ENCODE results near the gene SPEF1.

SPEF1 gene

DNA sequence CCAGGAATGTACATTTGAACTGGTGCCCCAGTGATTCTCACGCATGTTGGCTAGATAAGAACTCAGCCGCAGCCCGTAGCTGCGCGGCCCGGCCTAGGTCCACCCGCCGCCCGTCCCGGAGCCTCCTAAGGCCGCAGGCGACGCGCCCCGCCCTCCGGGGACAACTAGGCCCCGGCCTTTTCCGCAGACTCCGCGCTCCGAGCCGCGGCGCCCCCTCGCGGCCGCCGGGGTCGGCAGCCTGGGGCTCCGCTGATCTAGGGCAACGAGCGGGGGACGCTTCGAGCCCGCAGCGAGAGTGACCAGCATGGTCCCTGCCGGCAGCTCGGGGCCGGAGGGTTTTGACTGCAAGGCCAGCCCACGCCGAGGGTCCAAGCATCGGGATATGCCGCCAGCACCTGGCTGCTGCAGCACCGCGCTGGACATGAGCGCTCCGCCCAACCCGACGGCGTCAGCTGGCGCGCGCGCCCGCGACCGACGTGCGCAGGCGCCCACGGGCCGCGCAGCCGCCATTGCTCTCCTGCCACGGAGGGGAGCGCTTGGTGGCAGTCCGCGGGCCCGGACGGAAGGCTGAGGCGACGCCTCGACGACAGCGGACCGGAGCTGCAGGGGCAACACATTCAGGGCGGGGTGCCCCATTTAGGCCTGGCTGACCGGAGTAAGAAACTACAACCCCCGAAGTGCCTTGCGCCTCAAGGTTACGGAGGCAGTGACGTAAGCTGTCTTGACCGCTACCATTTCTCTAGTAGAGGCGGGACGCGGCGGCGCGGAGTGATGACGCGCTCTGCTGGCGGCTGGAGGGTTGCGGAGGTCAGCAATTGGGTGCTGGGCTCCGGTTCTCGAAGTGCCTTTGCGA, 39.0 kb upstream of the SPEF1 start, which contains the start of gene AP5S1:
TSS of gene AP5S1 (plus strand) at position 500 of the 853 bp plus-strand sequence. CDS start 1,571 bp downstream, outside the sequence.
- Histone ChIP-seq H3K79me1 (replicated peaks; ENCODE audit: low read length, poor library complexity, severe bottlenecking) (peaks cover 20% of the 10 kb centered on the region), H3K4me3 (ENCODE audit: insufficient read depth in 1 of 2, low read depth in 1 of 2, low read length in 2 of 2) (peak within 1 kb of the TSS; percentile 94 to 95), H4K8ac (ENCODE audit: low read length) (peak within 1 kb of the TSS; percentile 100), H3K4me2 (ENCODE audit: low read length, poor library complexity, severe bottlenecking) (peak within 1 kb of the TSS; percentile 79), H3K18ac (ENCODE audit: low read depth in 1 of 2, low read length in 2 of 2) (peak within 1 kb of the TSS; percentile 99 to 100), H3K23ac (ENCODE audit: low read length in 2 of 2) (peak within 1 kb of the TSS; percentile 64 to 90), H2AK5ac (ENCODE audit: low read length, severe bottlenecking) (peak within 1 kb of the TSS; percentile 82), H4K91ac (ENCODE audit: low read length) (peak within 1 kb of the TSS; percentile 100), H2BK12ac (ENCODE audit: low read length in 2 of 2) (peak within 1 kb of the TSS; percentile 6 to 83), H3K9ac (ENCODE audit: low read length) (peak within 1 kb of the TSS; percentile 97), H3K27me3 (ENCODE audit: control insufficient read depth in 1 of 2, insufficient read depth in 1 of 2, low read length in 2 of 2) (no peaks in the 10 kb centered on the region), H3K14ac (ENCODE audit: low read length in 2 of 2) (peak within 1 kb of the TSS; percentile 18 to 94), H3K4ac (ENCODE audit: low read depth in 1 of 2, low read length in 2 of 2) (peak within 1 kb of the TSS; percentile 99 to 100), H2BK120ac (ENCODE audit: low read depth, low read length) (peak within 1 kb of the TSS; percentile 97), H2AFZ (ENCODE audit: low read depth, low read length) (peak within 1 kb of the TSS; percentile 85), H3K4me1 (ENCODE audit: control insufficient read depth, insufficient read depth, low read depth, low read length) (peaks cover 19% of the 10 kb centered on the region), H3K36me3 (ENCODE audit: control insufficient read depth in 1 of 2, insufficient read depth in 2 of 2, low read depth in 1 of 2, low read length in 2 of 2) (peaks cover 34 to 36% of the 10 kb centered on the region in 2 experiments), H3K9me3 (ENCODE audit: control insufficient read depth, low read length) (no peaks in the 10 kb centered on the region), H2BK5ac (ENCODE audit: low read depth, low read length, poor library complexity, severe bottlenecking) (peak within 1 kb of the TSS; percentile 93), H3K27ac (ENCODE audit: low read length, poor library complexity, severe bottlenecking) (peak within 1 kb of the TSS; percentile 95), H2BK15ac (ENCODE audit: low read depth, poor library complexity, severe bottlenecking) (peak within 1 kb of the TSS; percentile 100)
- under 1% methylated on average over 82 of the region's 96 CpGs for WGBS
- DNase-seq, result peak; percentile 97

DNA sequence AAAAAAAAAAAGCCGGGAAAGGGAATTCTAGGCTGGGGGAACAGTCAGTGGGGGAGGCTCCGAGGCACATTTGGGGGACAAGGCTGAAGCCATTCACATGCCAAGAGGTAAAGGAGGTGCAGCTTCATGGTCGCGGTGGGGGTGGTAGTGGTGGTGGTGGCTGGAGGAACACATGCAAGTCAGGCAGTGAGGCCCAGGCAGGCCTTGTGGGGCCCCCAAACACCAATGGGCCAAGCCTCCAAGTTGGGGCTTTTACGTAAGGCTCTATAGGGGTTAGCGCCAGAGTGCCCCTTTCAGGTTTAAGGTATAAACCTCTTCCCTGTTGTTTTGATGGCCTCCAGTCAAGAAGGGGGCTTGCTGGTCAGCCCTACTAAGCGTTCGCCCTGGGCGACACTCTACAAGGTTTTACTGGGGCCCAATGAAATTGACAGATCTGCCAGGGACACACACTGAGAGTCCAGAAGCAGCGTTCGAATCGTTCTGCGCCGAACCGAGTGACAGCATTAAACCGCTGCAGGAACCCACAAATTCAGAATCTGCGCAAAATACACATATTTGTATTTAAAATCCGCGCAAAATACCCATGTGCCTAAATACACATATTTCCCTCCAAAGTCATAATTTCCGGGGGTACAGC, 38.3 kb upstream of the SPEF1 start:
- H3K4me2 ChIP-seq (ENCODE audit: low read length, poor library complexity, severe bottlenecking), result peak overlapping the region; percentile 79
- peak overlapping the region; percentile 89 for H3K27ac ChIP-seq (ENCODE audit: low read length, poor library complexity, severe bottlenecking)
- H2BK12ac ChIP-seq (ENCODE audit: low read length in 2 of 2), result peak overlapping the region; percentile 6 to 83
- peak overlapping the region; percentile 100 for H4K8ac ChIP-seq (ENCODE audit: low read length)
- peaks cover 19% of the 10 kb centered on the region for H3K4me1 ChIP-seq (ENCODE audit: control insufficient read depth, insufficient read depth, low read depth, low read length)
- H4K91ac ChIP-seq (ENCODE audit: low read length), result peak overlapping the region; percentile 79
- peak overlapping the region; percentile 97 for H3K9ac ChIP-seq (ENCODE audit: low read length)
- H3K9me3 ChIP-seq (ENCODE audit: control insufficient read depth, low read length), result no peaks in the 10 kb centered on the region
- H3K4ac ChIP-seq (ENCODE audit: low read depth in 1 of 2, low read length in 2 of 2), result peak overlapping the region; percentile 67 to 80
- DNase-seq, result no peak
- WGBS, result 85% methylated on average over 20 of the region's 20 CpGs
- no peak overlapping the region for H3K23ac ChIP-seq (ENCODE audit: low read length in 2 of 2)
- peak overlapping the region; percentile 29 for H2BK120ac ChIP-seq (ENCODE audit: low read depth, low read length)
- no peak overlapping the region for H2AFZ ChIP-seq (ENCODE audit: low read depth, low read length)
- peak overlapping the region; percentile 41 to 100 for H3K18ac ChIP-seq (ENCODE audit: low read depth in 1 of 2, low read length in 2 of 2)
- peak overlapping the region; percentile 3 for H2AK5ac ChIP-seq (ENCODE audit: low read length, severe bottlenecking)
- H3K4me3 ChIP-seq (ENCODE audit: insufficient read depth in 1 of 2, low read depth in 1 of 2, low read length in 2 of 2), result peak overlapping the region; percentile 94 to 95
- peaks cover 27 to 28% of the 10 kb centered on the region in 2 experiments for H3K36me3 ChIP-seq (ENCODE audit: control insufficient read depth in 1 of 2, insufficient read depth in 2 of 2, low read depth in 1 of 2, low read length in 2 of 2)
- peak overlapping the region in 1 of 2 experiments; percentile 18 for H3K14ac ChIP-seq (ENCODE audit: low read length in 2 of 2)
- H3K27me3 ChIP-seq (ENCODE audit: control insufficient read depth in 1 of 2, insufficient read depth in 1 of 2, low read length in 2 of 2), result no peaks in the 10 kb centered on the region
- H2BK15ac ChIP-seq (ENCODE audit: low read depth, poor library complexity, severe bottlenecking), result peak overlapping the region; percentile 41
- H3K79me1 ChIP-seq (replicated peaks; ENCODE audit: low read length, poor library complexity, severe bottlenecking), result peaks cover 17% of the 10 kb centered on the region
- no peak overlapping the region for H2BK5ac ChIP-seq (ENCODE audit: low read depth, low read length, poor library complexity, severe bottlenecking)

DNA sequence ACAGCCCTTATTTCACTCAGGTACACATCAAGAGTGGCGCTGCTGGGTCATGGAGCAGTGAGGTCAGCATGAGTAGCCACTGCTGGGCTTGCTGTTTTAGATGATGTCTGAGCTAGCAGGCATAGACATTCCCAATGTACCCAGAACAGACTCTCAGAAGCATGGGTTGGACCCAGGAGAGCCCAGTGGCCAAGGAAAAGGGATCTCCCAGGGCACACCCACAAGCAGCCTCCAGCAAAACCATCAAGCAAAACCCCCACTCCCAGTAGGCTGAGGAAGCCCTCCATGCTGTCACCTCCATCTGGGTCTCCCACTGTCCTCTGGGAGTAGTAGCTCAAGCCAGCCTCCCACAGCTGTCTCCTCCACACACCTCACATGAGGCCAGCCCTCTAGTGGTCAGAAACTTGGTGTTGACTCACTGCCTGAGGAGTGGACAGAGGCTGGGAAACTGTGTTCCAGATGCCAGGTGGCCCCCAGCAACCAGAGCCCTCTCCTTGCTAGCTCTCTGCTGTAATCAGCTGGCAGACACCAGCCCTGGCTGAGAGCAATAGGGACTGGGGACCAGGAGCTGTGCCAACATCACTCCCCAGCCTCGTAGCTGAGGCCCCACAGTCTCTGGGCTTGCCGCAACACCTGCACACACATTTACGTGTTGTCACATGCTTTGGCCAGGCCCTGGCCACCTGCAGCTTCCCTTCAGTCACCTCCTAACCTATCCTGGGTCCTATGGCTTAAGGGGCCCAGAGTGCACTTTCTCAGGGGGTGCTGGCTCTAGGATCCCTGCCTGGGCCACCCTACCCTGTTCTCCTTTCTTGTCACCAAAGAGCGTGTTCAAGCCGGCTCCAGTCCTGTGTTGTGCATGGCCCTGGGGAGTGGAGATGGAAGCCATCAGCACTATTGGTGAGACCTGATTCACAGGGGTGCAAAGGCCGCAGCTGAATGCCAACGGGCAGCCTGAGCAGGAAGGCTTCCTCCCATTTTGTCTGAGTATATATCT, 37.2 kb upstream of the SPEF1 start:
- H3K9me3 ChIP-seq (ENCODE audit: control insufficient read depth, low read length), result no peaks in the 10 kb centered on the region
- H3K79me1 ChIP-seq (replicated peaks; ENCODE audit: low read length, poor library complexity, severe bottlenecking), result peaks cover 11% of the 10 kb centered on the region
- WGBS, result 98% methylated on average over 8 of the region's 8 CpGs

More for the DNA sequence above, 37.2 kb upstream of the SPEF1 start:
- no peaks in the 10 kb centered on the region for H3K27me3 ChIP-seq (ENCODE audit: control insufficient read depth in 1 of 2, insufficient read depth in 1 of 2, low read length in 2 of 2)
- H3K36me3 ChIP-seq (ENCODE audit: control insufficient read depth in 1 of 2, insufficient read depth in 2 of 2, low read depth in 1 of 2, low read length in 2 of 2), result peaks cover 16 to 18% of the 10 kb centered on the region in 2 experiments
- no peak overlapping the region for H3K27ac ChIP-seq (ENCODE audit: low read length, poor library complexity, severe bottlenecking)
- peak overlapping the region; percentile 44 for H3K9ac ChIP-seq (ENCODE audit: low read length)
- H2BK15ac ChIP-seq (ENCODE audit: low read depth, poor library complexity, severe bottlenecking), result peak overlapping the region; percentile 63
- H2BK120ac ChIP-seq (ENCODE audit: low read depth, low read length), result peak overlapping the region; percentile 37
- peak overlapping the region; percentile 81 to 86 for H2BK12ac ChIP-seq (ENCODE audit: low read length in 2 of 2)
- no peak overlapping the region for H3K4me3 ChIP-seq (ENCODE audit: insufficient read depth in 1 of 2, low read depth in 1 of 2, low read length in 2 of 2)
- no peak overlapping the region for H2BK5ac ChIP-seq (ENCODE audit: low read depth, low read length, poor library complexity, severe bottlenecking)
- H3K4ac ChIP-seq (ENCODE audit: low read depth in 1 of 2, low read length in 2 of 2), result peak overlapping the region; percentile 56 to 63
- DNase-seq, result peak; percentile 92
- peak overlapping the region; percentile 85 for H4K91ac ChIP-seq (ENCODE audit: low read length)
- H2AFZ ChIP-seq (ENCODE audit: low read depth, low read length), result no peak overlapping the region
- no peak overlapping the region for H3K23ac ChIP-seq (ENCODE audit: low read length in 2 of 2)
- H3K18ac ChIP-seq (ENCODE audit: low read depth in 1 of 2, low read length in 2 of 2), result peak overlapping the region; percentile 68 to 69
- no peak overlapping the region for H3K14ac ChIP-seq (ENCODE audit: low read length in 2 of 2)
- peak overlapping the region; percentile 46 for H4K8ac ChIP-seq (ENCODE audit: low read length)
- no peak overlapping the region for H2AK5ac ChIP-seq (ENCODE audit: low read length, severe bottlenecking)
- no peak overlapping the region for H3K4me2 ChIP-seq (ENCODE audit: low read length, poor library complexity, severe bottlenecking)
- peaks cover 19% of the 10 kb centered on the region for H3K4me1 ChIP-seq (ENCODE audit: control insufficient read depth, insufficient read depth, low read depth, low read length)
